C4-2B (cell line): ENCODE results near the gene MLLT3.

ENCODE experiments used
- H3K27ac ChIP-seq: fragments of 450-650 bp; 2 replicates; pipeline ENCODE4 v1.5.1; 2017
- CTCF ChIP-seq: fragments of 450-650 bp; conservative IDR thresholded peaks from 2 replicates; pipeline ENCODE4 v1.5.1; 2017; ENCODE audit warnings: mild to moderate bottlenecking
- ZFX ChIP-seq: fragments of 450-650 bp; IDR thresholded peaks from 2 replicates; pipeline ENCODE4 v1.6.1; 2017

Gene MLLT3

GRCh38 chr9:20358207-20358606 lies 264.1 kb downstream of the MLLT3 start:
- no peak overlapping the region for H3K27ac ChIP-seq
- TF ChIP-seq ZFX (no peak), CTCF (no peak)

GRCh38 chr9:20357037-20357432 lies 265.3 kb downstream of the MLLT3 start:
- H3K27ac ChIP-seq, result peak overlapping the region; percentile 65; the same call in 1 of the 2 replicates
- TF ChIP-seq ZFX, result no peak
- no peak for TF ChIP-seq CTCF

GRCh38 chr9:20356403-20357036 lies 265.8 kb downstream of the MLLT3 start:
- peak overlapping the region; percentile 65; the same call in 1 of the 2 replicates for H3K27ac ChIP-seq
- TF ChIP-seq ZFX, result no peak
- TF ChIP-seq CTCF, result peak; percentile 96

- TF ChIP-seq CTCF (no peak), ZFX (no peak)
- H3K27ac ChIP-seq, result no peak overlapping the region
These were observed 267.3 kb downstream of the MLLT3 start for GRCh38 chr9:20355022-20355421.

- no peak for TF ChIP-seq ZFX
- no peak for TF ChIP-seq CTCF
- H3K27ac ChIP-seq, result no peak overlapping the region
These were observed 268.2 kb downstream of the MLLT3 start for GRCh38 chr9:20353931-20354652.

GRCh38 chr9:20353524-20353923 lies 268.8 kb downstream of the MLLT3 start:
- TF ChIP-seq CTCF, result no peak
- TF ChIP-seq ZFX, result no peak
- no peak overlapping the region for H3K27ac ChIP-seq

GRCh38 chr9:20352591-20352990 lies 269.7 kb downstream of the MLLT3 start:
- H3K27ac ChIP-seq, result no peak overlapping the region
- TF ChIP-seq ZFX (no peak), CTCF (no peak)
